Measurements from ENCODE around the gene SYNE4. TPM values are rescaled to one million over a fixed set of nuclear protein-coding genes. Genes with fewer than 3 reads are reported as not detected.

The SYNE4 gene
- total RNA-seq, 1 donor from 2014 or later, result 2.3 TPM

- peak within 1 kb of the TSS; percentile 95 for H3K4me3 Mint-ChIP-seq
- H3K4me3 ChIP-seq, result peak within 1 kb of the TSS; percentile 79
- TF ChIP-seq EZH2phosphoT487 (IDR thresholded peaks at IDR 0.05) (no peak), CTCF (IDR thresholded peaks at IDR 0.05) (peak; percentile 5)
- H4K20me1 ChIP-seq (ENCODE audit: low read depth), result no peaks in the 10 kb centered on the region
- peak within 1 kb of the TSS; percentile 71 for H2AFZ ChIP-seq (replicated peaks)
- peaks cover 10% of the 10 kb centered on the region for H3K36me3 Mint-ChIP-seq
- peak; percentile 100 for DNase-seq (ENCODE audit: low spot score)
- peak within 1 kb of the TSS; percentile 78 for H3K27ac Mint-ChIP-seq
- H3K27ac ChIP-seq, result no peak within 1 kb of the TSS
- H3K36me3 ChIP-seq, result no peaks in the 10 kb centered on the region
- H3K27me3 ChIP-seq, result no peaks in the 10 kb centered on the region
- peaks cover 5% of the 10 kb centered on the region for H3F3A ChIP-seq (ENCODE audit: low read depth)
- H3K4me1 ChIP-seq, result peaks cover 9% of the 10 kb centered on the region
- H3K9me3 Mint-ChIP-seq, result peaks cover 4% of the 10 kb centered on the region
- peaks cover 15% of the 10 kb centered on the region for H3K27me3 Mint-ChIP-seq (ENCODE audit: insufficient read depth, low read depth)
- H3K9ac ChIP-seq, result peak within 1 kb of the TSS; percentile 55
- no peaks in the 10 kb centered on the region for H3K9me3 ChIP-seq (ENCODE audit: low read depth)
- peaks cover 36% of the 10 kb centered on the region for H3K4me1 Mint-ChIP-seq
- H3K4me2 ChIP-seq, result peak within 1 kb of the TSS; percentile 86
- H3K79me2 ChIP-seq (ENCODE audit: low read depth), result peaks cover 13% of the 10 kb centered on the region
Measured at GRCh38 chr19:36014012-36014924, 5.7 kb upstream of the SYNE4 start, which contains the start of gene ALKBH6. TSS of gene ALKBH6 (minus strand) at chr19:36014213. CDS start at chr19:36013397, 816 bp downstream.

GRCh38 chr19:36013280-36014011 is 4.8 kb upstream of the SYNE4 start:
- H3K9ac ChIP-seq, result peak overlapping the region; percentile 55
- peaks cover 13% of the 10 kb centered on the region for H3F3A ChIP-seq (ENCODE audit: low read depth)
- H3K9me3 ChIP-seq (ENCODE audit: low read depth), result no peaks in the 10 kb centered on the region
- no peaks in the 10 kb centered on the region for H3K27me3 ChIP-seq
- H2AFZ ChIP-seq (replicated peaks), result peak overlapping the region; percentile 71
- TF ChIP-seq EZH2phosphoT487 (IDR thresholded peaks at IDR 0.05) (no peak), EZH2 (IDR thresholded peaks at IDR 0.05) (no peak)
- Mint-ChIP-seq H3K36me3 (peaks cover 10% of the 10 kb centered on the region), H3K4me1 (peaks cover 41% of the 10 kb centered on the region), H3K4me3 (peak overlapping the region; percentile 95), H3K27ac (peak overlapping the region; percentile 78), H3K9me3 (peaks cover 4% of the 10 kb centered on the region), H3K27me3 (ENCODE audit: insufficient read depth, low read depth) (peaks cover 18% of the 10 kb centered on the region)
- DNase-seq (ENCODE audit: low spot score), result no peak
- peak overlapping the region; percentile 79 for H3K4me3 ChIP-seq
- H3K27ac ChIP-seq, result no peak overlapping the region
- peaks cover 13% of the 10 kb centered on the region for H3K79me2 ChIP-seq (ENCODE audit: low read depth)
- peak overlapping the region; percentile 86 for H3K4me2 ChIP-seq
- H3K4me1 ChIP-seq, result peaks cover 10% of the 10 kb centered on the region
- no peaks in the 10 kb centered on the region for H3K36me3 ChIP-seq
- H4K20me1 ChIP-seq (ENCODE audit: low read depth), result no peaks in the 10 kb centered on the region

- Mint-ChIP-seq H3K36me3 (peaks cover 1% of the 10 kb centered on the region), H3K4me1 (peaks cover 37% of the 10 kb centered on the region), H3K27ac (no peak overlapping the region), H3K4me3 (peak overlapping the region; percentile 31), H3K27me3 (ENCODE audit: insufficient read depth, low read depth) (peaks cover 16% of the 10 kb centered on the region), H3K9me3 (peaks cover 4% of the 10 kb centered on the region)
- Histone ChIP-seq H3K79me2 (ENCODE audit: low read depth) (peaks cover 13% of the 10 kb centered on the region), H3K4me3 (no peak overlapping the region), H3K27ac (no peak overlapping the region), H3K27me3 (no peaks in the 10 kb centered on the region), H4K20me1 (ENCODE audit: low read depth) (no peaks in the 10 kb centered on the region), H2AFZ (replicated peaks) (no peak overlapping the region), H3K36me3 (no peaks in the 10 kb centered on the region), H3K4me1 (peaks cover 17% of the 10 kb centered on the region), H3K9me3 (ENCODE audit: low read depth) (no peaks in the 10 kb centered on the region), H3K9ac (no peak overlapping the region), H3K4me2 (no peak overlapping the region), H3F3A (ENCODE audit: low read depth) (peaks cover 9% of the 10 kb centered on the region)
- DNase-seq (ENCODE audit: low spot score), result no peak
- TF ChIP-seq CTCF (IDR thresholded peaks at IDR 0.05), result no peak
- no peak for TF ChIP-seq EZH2 (IDR thresholded peaks at IDR 0.05)
- no peak for TF ChIP-seq EZH2phosphoT487 (IDR thresholded peaks at IDR 0.05)
Measured at GRCh38 chr19:36010402-36010801, 1.8 kb upstream of the SYNE4 start.
